Upper lobe of right lung (tissue), 1 donor: Measurements from ENCODE around the gene AP2M1. TPM values are rescaled to one million over a fixed set of nuclear protein-coding genes. Genes with fewer than 3 reads are reported as not detected.
"Not testable (repeated sequence)": the region's sequence is repeated elsewhere in the genome, so short reads cannot be mapped to it uniquely, and the experiment has no call there.

Source experiments
- ATAC-seq: fragments of 200-7000 bp; cut with Tn5 transposase; one replicate; pipeline ENCODE4 v1.9.1; 2020; ENCODE audit warnings: mild to moderate bottlenecking, moderate library complexity
- DNase-seq: peaks from one replicate; pipeline ENCODE4 v3.0.0-alpha.2; 2020
- H3K27ac ChIP-seq: fragments of 200-600 bp; one replicate; pipeline ENCODE4 v1.8.0; 2022
- H3K27me3 ChIP-seq: fragments of 200-600 bp; one replicate; pipeline ENCODE4 v1.8.0; 2022; ENCODE audit warnings: mild to moderate bottlenecking
- H3K36me3 ChIP-seq: fragments of 200-600 bp; one replicate; pipeline ENCODE4 v1.8.0; 2022
- H3K4me1 ChIP-seq: fragments of 200-600 bp; one replicate; pipeline ENCODE4 v1.8.0; 2022
- H3K4me3 ChIP-seq: fragments of 200-600 bp; one replicate; pipeline ENCODE4 v1.8.0; 2022; ENCODE audit warnings: mild to moderate bottlenecking
- H3K9me3 ChIP-seq: fragments of 200-600 bp; one replicate; pipeline ENCODE4 v1.8.0; 2022
- CTCF ChIP-seq: fragments of 200-600 bp; IDR thresholded peaks from one replicate; pipeline ENCODE4 v1.8.0; 2022; ENCODE audit warnings: antibody characterized with exemption
- intact Hi-C: fragments of 100-400 bp; cut with DNase I; formaldehyde crosslinking; loops from one replicate; pipeline ENCODE4 v1.11.0; 2022
- total RNA-seq: library from RNA; stranded (reverse); fragmentation: NEBNext Ultra II Directional; extraction: Animal tissue kit (Norgen Biotek cat#: 25700); gene quantifications from one replicate; pipeline ENCODE4 v1.2.1, GENCODE V29; 2021
- donor health status: DM: no; HTN: yes; CAD: no; lungs with severe emphysema.

Gene AP2M1
- total RNA-seq, 1 donor from 2014 or later, result 245 TPM

- H3K36me3 ChIP-seq, result peaks cover 28% of the 10 kb centered on the region
- no peaks in the 10 kb centered on the region for H3K27me3 ChIP-seq
- H3K9me3 ChIP-seq, result no peaks in the 10 kb centered on the region
- DNase-seq, result no peak
- H3K4me1 ChIP-seq, result peaks cover under 1% of the 10 kb centered on the region
- H3K27ac ChIP-seq, result no peak overlapping the region
- ATAC-seq, result no peak
- TF ChIP-seq CTCF, result no peak
- no peak overlapping the region for H3K4me3 ChIP-seq
- intact Hi-C loops, result loop anchor here (10.0 kb wide), 1 partner anchor 96 kb away; the partner anchor contains the start of genes ALG3 and EEF1AKMT4
Observed at GRCh38 chr3:184149123-184149522, 25.5 kb upstream of the AP2M1 start.

DNA sequence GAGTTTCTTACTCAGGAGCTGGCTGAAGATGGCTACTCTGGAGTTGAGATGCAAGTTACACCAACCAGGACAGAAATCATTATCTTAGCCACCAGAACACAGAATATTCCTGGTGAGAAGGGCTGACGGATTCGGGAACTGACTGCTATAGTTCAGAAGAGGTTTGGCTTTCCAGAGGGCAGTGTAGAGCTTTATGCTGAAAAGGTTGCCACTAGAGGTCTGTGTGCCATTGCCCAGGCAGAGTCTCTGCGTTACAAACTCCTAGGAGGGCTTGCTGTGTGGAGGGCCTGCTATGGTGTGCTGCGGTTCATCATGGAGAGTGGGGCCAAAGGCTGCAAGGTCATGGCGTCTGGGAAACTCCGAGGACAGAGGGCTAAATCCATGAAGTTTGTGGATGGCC, 24.9 kb upstream of the AP2M1 start:
- not testable (repeated sequence) for H3K4me3 ChIP-seq, H3K9me3 ChIP-seq, H3K27ac ChIP-seq, H3K27me3 ChIP-seq, H3K4me1 ChIP-seq, DNase-seq, ATAC-seq
- H3K36me3 ChIP-seq, result peaks cover 21% of the 10 kb centered on the region
- intact Hi-C loops, result loop anchor here (10.0 kb wide), 1 partner anchor 95 kb away; the partner anchor contains the start of genes ALG3 and EEF1AKMT4

DNA sequence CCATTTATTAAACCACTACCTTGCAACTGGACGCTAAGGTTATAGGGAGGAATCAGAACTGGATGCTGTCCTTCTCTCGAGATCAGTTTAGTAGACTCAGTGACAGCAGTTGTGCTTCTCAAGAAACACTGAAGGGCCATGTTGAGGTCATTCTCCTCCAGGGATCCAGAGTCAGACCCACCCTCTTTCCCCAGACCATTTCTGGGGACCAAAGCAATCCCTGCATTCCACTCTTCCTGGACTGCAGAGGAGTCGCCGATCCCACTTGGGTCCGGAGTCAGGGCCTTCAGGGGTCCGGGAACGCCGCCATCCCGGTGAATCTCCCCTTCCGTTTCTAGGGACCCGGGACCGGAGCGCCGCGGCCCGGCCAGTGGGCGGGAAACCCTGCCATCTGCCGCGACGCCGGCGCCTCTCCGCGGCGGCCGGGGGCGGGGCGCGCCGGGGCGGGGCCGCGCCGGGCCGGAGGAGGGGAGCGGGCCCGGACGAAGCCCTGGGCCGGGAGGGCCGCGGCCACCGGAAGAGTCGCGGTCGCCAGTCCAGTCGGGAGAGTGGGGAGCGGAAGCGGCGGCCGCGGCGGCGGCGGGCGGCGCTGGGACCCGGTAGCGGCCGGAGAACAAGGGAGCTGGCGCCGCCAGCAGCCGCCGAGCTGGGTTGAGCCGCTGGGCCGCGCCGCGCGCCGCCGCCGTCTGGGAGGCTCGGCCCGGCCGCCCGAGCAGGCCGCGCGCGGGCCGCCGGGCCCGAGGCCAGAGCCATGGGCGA, 19.6 kb upstream of the AP2M1 start, which contains the start of gene DVL3:
Gene DVL3 (plus strand): TSS at position 493 of the 759 bp plus-strand sequence. CDS start 259 bp downstream, at position 752.
- ATAC-seq (peak; percentile 96), DNase-seq (peak; percentile 91)
- Histone ChIP-seq H3K36me3 (no peaks in the 10 kb centered on the region), H3K9me3 (no peaks in the 10 kb centered on the region), H3K4me1 (peaks cover 32% of the 10 kb centered on the region), H3K27me3 (no peaks in the 10 kb centered on the region), H3K27ac (peak within 1 kb of the TSS; percentile 85), H3K4me3 (peak within 1 kb of the TSS; percentile 97)
- intact Hi-C loops, result no loop called here
- TF ChIP-seq CTCF, result no peak

DNA sequence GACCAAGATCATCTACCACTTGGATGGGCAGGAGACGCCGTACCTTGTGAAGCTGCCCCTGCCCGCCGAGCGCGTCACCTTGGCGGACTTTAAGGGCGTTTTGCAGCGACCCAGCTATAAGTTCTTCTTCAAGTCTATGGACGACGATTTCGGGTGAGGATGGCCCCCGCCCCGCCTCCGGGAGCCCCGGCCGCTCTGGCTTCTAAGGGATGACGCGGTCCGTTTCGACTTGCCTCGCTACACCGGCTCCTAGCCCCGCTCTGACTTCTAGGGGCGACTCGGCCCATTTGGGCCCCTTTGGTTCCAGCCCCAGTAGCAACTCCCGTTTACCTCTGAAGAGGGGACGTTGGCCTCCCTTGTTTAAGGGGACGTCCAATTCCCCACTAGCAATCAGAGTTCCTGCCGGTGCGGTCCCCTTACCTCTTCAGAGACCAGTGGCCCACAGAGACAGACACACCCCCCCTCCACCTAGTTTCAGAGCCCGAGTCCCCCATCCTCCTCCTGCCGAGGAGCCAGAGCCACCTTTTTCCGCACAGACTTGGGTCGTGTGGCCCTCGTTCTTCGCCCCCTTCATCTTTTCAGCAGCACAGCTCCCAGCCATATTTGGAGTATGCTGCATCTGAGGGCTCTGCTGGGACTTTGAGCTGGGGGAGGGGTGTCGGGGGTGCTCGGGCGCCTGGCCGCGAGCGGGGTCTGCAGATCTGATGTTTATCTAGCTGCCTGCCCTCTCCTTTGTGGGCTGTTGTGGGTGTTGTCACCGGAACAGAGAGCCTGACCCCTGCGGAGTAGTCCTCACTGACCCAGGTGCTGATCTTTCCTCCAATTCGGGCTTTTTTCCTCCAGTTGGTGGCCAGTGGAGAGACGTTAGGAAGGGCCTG, 18.8 kb upstream of the AP2M1 start:
- ATAC-seq (peak; percentile 7), DNase-seq (peak; percentile 78)
- Histone ChIP-seq H3K27ac (peak overlapping the region; percentile 85), H3K27me3 (no peaks in the 10 kb centered on the region), H3K9me3 (no peaks in the 10 kb centered on the region), H3K4me1 (peaks cover 40% of the 10 kb centered on the region), H3K36me3 (no peaks in the 10 kb centered on the region), H3K4me3 (peak overlapping the region; percentile 97)
- intact Hi-C loops, result no loop called here
- TF ChIP-seq CTCF, result no peak

- Histone ChIP-seq H3K27me3 (no peaks in the 10 kb centered on the region), H3K4me1 (peaks cover 47% of the 10 kb centered on the region), H3K27ac (peak overlapping the region; percentile 85), H3K4me3 (peak overlapping the region; percentile 97), H3K9me3 (no peaks in the 10 kb centered on the region), H3K36me3 (no peaks in the 10 kb centered on the region)
- peak; percentile 76 for DNase-seq
- intact Hi-C loops, result no loop called here
- TF ChIP-seq CTCF, result no peak
- peak; percentile 60 for ATAC-seq
Observed at GRCh38 chr3:184156522-184156955, 18.1 kb upstream of the AP2M1 start.

GRCh38 chr3:184157206-184157605, 17.4 kb upstream of the AP2M1 start:
- Histone ChIP-seq H3K36me3 (no peaks in the 10 kb centered on the region), H3K4me1 (peaks cover 53% of the 10 kb centered on the region), H3K4me3 (peak overlapping the region; percentile 97), H3K27me3 (no peaks in the 10 kb centered on the region), H3K27ac (peak overlapping the region; percentile 85), H3K9me3 (no peaks in the 10 kb centered on the region)
- ATAC-seq (no peak), DNase-seq (peak; percentile 18)
- intact Hi-C loops, result no loop called here
- TF ChIP-seq CTCF, result no peak
